ENCODE results near the gene TNFRSF18. TPM values are rescaled to one million over a fixed set of nuclear protein-coding genes. Genes with fewer than 3 reads are reported as not detected.
A peak's percentile ranks its signal among the peaks of the same experiment; 100 is the strongest.

TNFRSF18 gene
- total and polyA plus RNA-seq, 2 experiments from 2014 or later = 1.1 to 1.5 TPM

GRCh38 chr1:1173061-1173792 is 33.2 kb downstream of the TNFRSF18 start:
- Histone ChIP-seq H3K4me2 (peak overlapping the region; percentile 55), H3K9me2 (ENCODE audit: insufficient read depth) (no peaks in the 10 kb centered on the region), H3K27me3 (ENCODE audit: insufficient read depth) (no peaks in the 10 kb centered on the region), H4K20me1 (replicated peaks; ENCODE audit: insufficient read depth) (no peaks in the 10 kb centered on the region), H3K4me3 (no peak overlapping the region), H2AFZ (no peak overlapping the region; the same call in 1 of the 2 replicates), H3K27ac (ENCODE audit: low read depth) (no peak overlapping the region), H3K79me2 (replicated peaks; ENCODE audit: insufficient read depth) (no peaks in the 10 kb centered on the region), H3K36me3 (ENCODE audit: insufficient read depth) (no peaks in the 10 kb centered on the region), H3F3A (replicated peaks; ENCODE audit: low read depth) (no peaks in the 10 kb centered on the region), H3K4me1 (ENCODE audit: insufficient read depth) (peaks cover 13% of the 10 kb centered on the region; the same call in 1 of the 2 replicates)
- H3K27me3 Mint-ChIP-seq (ENCODE audit: insufficient read depth, low read depth, poor library complexity) = peaks cover 12% of the 10 kb centered on the region
- no peak for DNase-seq (ENCODE audit: low spot score)
- no peaks in the 10 kb centered on the region for H3K36me3 Mint-ChIP-seq (ENCODE audit: low read depth)
- H3K9me3 Mint-ChIP-seq = no peaks in the 10 kb centered on the region; the same call in 2 of the 3 replicates
- no peak for TF ChIP-seq ZNF114 (CRISPR knock-in tag; IDR thresholded peaks at IDR 0.05)
- no peak for TF ChIP-seq EZH2 (IDR thresholded peaks at IDR 0.05; ENCODE audit: low read depth, unreplicated experiment)
- TF ChIP-seq ZNF331 (CRISPR knock-in tag; IDR thresholded peaks at IDR 0.05; ENCODE audit: low read depth) = no peak
- no peak for TF ChIP-seq NANOG (IDR thresholded peaks at IDR 0.05; ENCODE audit: borderline replicate concordance)
- no peak for TF ChIP-seq STAT1 (IDR thresholded peaks at IDR 0.05; ENCODE audit: unreplicated experiment)
- TF ChIP-seq CREB1 (CRISPR knock-in tag; IDR thresholded peaks at IDR 0.05; ENCODE audit: low read depth) = no peak
- TF ChIP-seq ETS1 (IDR thresholded peaks at IDR 0.05) = no peak
- TF ChIP-seq ZNF462 (CRISPR knock-in tag; IDR thresholded peaks at IDR 0.05) = no peak
- TF ChIP-seq REST (IDR thresholded peaks at IDR 0.05; ENCODE audit: unreplicated experiment) = no peak
- no peak for TF ChIP-seq CTCF (conservative IDR thresholded peaks at IDR 0.05; ENCODE audit: low read depth in 2 of 2)
- no peak for TF ChIP-seq JUNB (IDR thresholded peaks at IDR 0.05; ENCODE audit: unreplicated experiment)
- no peak for TF ChIP-seq EZH2phosphoT487 (IDR thresholded peaks at IDR 0.05; ENCODE audit: unreplicated experiment)
- TF ChIP-seq POLR2AphosphoS5 (IDR thresholded peaks at IDR 0.05; ENCODE audit: low read depth) = no peak
- no peak overlapping the region for H3K4me3 Mint-ChIP-seq
- peaks cover 28% of the 10 kb centered on the region for H3K4me1 Mint-ChIP-seq
- peak; percentile 12; the same call in 2 of the 3 replicates for ATAC-seq
- H3K27ac Mint-ChIP-seq = no peak overlapping the region
